HG03469 (cell line): ENCODE measurements around the gene LRSAM1.

Source experiments
- ATAC-seq: cut with Tn5 transposase; IDR thresholded peaks from one replicate; pipeline ENCODE4 v1.9.1; 2021; ENCODE audit warnings: mild to moderate bottlenecking, moderate library complexity, moderate number of reproducible peaks; ENCODE audit not compliant: unreplicated experiment

LRSAM1 gene

GRCh38 chr9:127546125-127546832, 95.0 kb downstream of the LRSAM1 start:
- ATAC-seq: no peak

DNA sequence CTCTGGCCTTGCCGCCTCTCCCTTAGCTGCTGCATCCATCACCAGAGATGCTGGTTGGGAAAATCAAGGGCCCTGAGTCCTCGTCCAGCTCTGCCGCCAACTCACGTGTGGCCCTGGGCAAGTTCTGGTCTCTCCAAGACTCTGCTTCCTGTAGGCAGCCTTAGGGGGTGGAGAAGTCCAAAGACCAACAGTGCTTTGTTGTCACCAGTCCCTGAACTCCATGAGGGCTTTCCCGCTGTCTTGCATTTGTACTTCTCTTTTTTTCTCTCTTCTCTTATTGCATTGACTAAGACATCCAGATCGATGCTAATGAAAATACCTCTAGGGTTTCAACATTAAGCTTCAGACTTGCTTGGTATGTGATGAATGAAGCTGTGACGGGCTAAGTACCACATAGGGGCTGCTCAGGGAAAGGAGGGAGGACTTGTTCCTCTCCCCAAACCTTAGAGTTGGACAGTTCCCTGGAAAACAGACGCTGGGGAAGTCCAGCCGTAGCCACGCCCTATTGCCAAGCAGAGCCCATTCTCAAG, 97.1 kb downstream of the LRSAM1 start:
- no peak for ATAC-seq

- no peak for ATAC-seq
Measured at GRCh38 chr9:127549218-127549617, 97.9 kb downstream of the LRSAM1 start.

DNA sequence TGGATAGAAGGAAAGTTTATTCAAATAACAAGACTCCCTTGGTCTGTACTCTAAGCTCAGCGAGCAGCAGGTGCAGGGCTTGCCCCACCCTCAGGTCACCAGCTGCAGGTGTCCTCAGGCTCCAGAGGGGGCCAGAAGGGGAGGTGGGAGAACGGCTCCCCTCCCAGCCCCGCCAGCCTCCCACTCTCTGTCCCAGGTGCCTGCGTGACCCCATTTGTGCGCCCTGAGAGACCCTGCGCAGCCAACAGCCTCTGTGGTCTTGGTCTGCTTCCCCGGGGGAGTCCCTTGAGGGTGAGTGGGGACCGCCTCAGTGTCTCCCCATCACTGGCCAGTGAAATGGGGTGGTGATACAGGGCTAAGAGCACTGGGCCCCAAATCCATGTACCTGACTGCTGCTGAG, 98.4 kb downstream of the LRSAM1 start:
- no peak for ATAC-seq

- ATAC-seq: no peak
Measured at GRCh38 chr9:127550282-127550681, 99.0 kb downstream of the LRSAM1 start.

DNA sequence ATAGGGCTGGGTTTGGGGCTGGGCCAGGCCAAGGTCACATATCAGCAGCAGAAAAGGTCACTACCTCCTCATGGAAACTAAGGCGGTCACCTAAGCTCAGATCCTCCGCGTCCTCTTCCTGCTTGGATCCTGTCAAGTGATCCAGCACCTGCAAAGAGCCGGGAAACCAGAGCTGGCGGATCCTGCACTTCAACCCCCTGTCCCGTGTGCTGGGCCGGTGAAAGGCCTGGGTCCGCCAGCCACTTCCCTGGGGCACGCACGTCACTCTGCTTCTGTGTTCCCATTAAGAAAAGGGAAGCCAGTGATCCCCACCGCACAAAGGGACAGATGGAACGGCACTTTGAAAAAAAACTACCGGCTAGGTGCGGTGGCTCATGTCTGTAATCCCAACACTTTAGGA, 99.4 kb downstream of the LRSAM1 start:
- no peak for ATAC-seq
